Measurements from ENCODE around the gene MLH3. TPM values are rescaled to one million over a fixed set of nuclear protein-coding genes. Genes with fewer than 3 reads are reported as not detected.

The MLH3 gene
- total RNA-seq, 1 donor from 2014 or later: 21.7 TPM

DNA sequence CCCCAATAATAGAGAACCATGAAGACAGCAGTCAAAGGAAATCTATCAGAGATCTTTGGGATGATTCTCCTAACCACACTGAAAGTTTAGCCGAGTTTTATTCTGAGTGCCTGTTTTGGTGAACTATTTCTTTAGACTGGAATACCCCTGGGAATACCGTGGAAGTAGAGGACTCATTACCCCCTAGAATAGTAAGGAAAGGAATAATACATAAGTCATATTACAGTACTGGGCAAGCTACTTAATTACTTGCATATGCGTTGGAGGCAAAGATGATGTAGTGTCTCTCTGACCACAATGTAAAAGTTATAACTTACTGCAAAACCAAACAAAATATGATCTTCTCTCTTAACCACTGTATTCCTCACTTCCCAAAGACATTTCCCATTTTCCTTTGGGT is 43.6 kb upstream of the MLH3 start:
- ChIA-PET CTCF (no interaction called here), POLR2A (no interaction called here)
- ATAC-seq (ENCODE audit: low read depth) (no peak), DNase-seq (no peak)
- Mint-ChIP-seq H3K4me1 (peaks cover 9% of the 10 kb centered on the region), H3K27ac (no peak overlapping the region), H3K36me3 (ENCODE audit: low read depth) (peaks cover 82% of the 10 kb centered on the region), H3K4me3 (no peak overlapping the region), H3K27me3 (no peaks in the 10 kb centered on the region), H3K9me3 (no peaks in the 10 kb centered on the region)
- intact Hi-C loops (cut with micrococcal nuclease): no loop called here
- TF ChIP-seq, protein P1, sequence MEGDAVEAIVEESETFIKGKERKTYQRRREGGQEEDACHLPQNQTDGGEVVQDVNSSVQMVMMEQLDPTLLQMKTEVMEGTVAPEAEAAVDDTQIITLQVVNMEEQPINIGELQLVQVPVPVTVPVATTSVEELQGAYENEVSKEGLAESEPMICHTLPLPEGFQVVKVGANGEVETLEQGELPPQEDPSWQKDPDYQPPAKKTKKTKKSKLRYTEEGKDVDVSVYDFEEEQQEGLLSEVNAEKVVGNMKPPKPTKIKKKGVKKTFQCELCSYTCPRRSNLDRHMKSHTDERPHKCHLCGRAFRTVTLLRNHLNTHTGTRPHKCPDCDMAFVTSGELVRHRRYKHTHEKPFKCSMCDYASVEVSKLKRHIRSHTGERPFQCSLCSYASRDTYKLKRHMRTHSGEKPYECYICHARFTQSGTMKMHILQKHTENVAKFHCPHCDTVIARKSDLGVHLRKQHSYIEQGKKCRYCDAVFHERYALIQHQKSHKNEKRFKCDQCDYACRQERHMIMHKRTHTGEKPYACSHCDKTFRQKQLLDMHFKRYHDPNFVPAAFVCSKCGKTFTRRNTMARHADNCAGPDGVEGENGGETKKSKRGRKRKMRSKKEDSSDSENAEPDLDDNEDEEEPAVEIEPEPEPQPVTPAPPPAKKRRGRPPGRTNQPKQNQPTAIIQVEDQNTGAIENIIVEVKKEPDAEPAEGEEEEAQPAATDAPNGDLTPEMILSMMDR (IDR thresholded peaks at IDR 0.05): no peak

- CTCF ChIA-PET: interaction anchor here (0.7 to 1.0 kb wide), 2 partner anchors 231 to 884 kb away, joined by 4 to 6 read pairs; no protein-coding TSS in a partner anchor
- H3K27ac Mint-ChIP-seq: no peak overlapping the region
- TF ChIP-seq, protein P1 (IDR thresholded peaks at IDR 0.05): no peak
- H3K4me1 Mint-ChIP-seq: peaks cover 9% of the 10 kb centered on the region
- no peaks in the 10 kb centered on the region for H3K9me3 Mint-ChIP-seq
- peaks cover 74% of the 10 kb centered on the region for H3K36me3 Mint-ChIP-seq (ENCODE audit: low read depth)
- no peak overlapping the region for H3K4me3 Mint-ChIP-seq
- ATAC-seq (ENCODE audit: low read depth): no peak
- no peaks in the 10 kb centered on the region for H3K27me3 Mint-ChIP-seq
- no peak for DNase-seq
- intact Hi-C loops (cut with micrococcal nuclease): no loop called here
- POLR2A ChIA-PET: no interaction called here
Measured at GRCh38 chr14:75092698-75093097, 41.4 kb upstream of the MLH3 start.

GRCh38 chr14:75091251-75091650 is 40.0 kb upstream of the MLH3 start:
- DNase-seq: no peak
- intact Hi-C loops (cut with micrococcal nuclease): no loop called here
- TF ChIP-seq, protein P1 (IDR thresholded peaks at IDR 0.05): no peak
- Mint-ChIP-seq H3K4me1 (peaks cover 9% of the 10 kb centered on the region), H3K27ac (no peak overlapping the region), H3K9me3 (no peaks in the 10 kb centered on the region), H3K27me3 (no peaks in the 10 kb centered on the region), H3K4me3 (no peak overlapping the region), H3K36me3 (ENCODE audit: low read depth) (peaks cover 75% of the 10 kb centered on the region)
- CTCF ChIA-PET: interaction anchor here (1.0 to 5.7 kb wide), 2 partner anchors 185 to 231 kb away, joined by 3 to 111 read pairs; no protein-coding TSS in a partner anchor
- POLR2A ChIA-PET: no interaction called here
- ATAC-seq (ENCODE audit: low read depth): no peak

DNA sequence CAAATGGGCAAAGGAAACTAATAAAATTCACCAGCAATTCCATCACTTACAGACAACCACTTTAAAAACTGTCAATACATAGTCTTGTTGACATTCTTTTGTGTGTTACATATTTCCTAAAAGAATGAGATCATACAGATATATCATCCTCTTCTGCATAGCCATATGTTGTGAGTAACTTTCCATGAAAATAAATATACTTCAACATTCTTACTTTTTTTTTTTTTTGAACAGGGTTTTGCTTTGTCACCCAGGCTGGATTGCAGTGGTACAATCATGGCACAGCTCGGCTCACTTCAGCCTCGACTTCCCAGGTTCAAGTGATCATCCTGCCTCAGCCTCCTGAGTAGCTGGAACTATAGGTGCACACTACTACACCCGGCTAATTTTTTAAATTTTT is 39.1 kb upstream of the MLH3 start:
- peaks cover 74% of the 10 kb centered on the region for H3K36me3 Mint-ChIP-seq (ENCODE audit: low read depth)
- TF ChIP-seq, protein P1 (IDR thresholded peaks at IDR 0.05): no peak
- intact Hi-C loops (cut with micrococcal nuclease): no loop called here
- no peak overlapping the region for H3K4me3 Mint-ChIP-seq
- ChIA-PET CTCF (interaction anchor here (1.0 to 5.7 kb wide), 2 partner anchors 184 to 230 kb away, joined by 3 to 111 read pairs; no protein-coding TSS in a partner anchor), POLR2A (no interaction called here)
- no peaks in the 10 kb centered on the region for H3K27me3 Mint-ChIP-seq
- ATAC-seq (ENCODE audit: low read depth): no peak
- H3K27ac Mint-ChIP-seq: no peak overlapping the region
- H3K4me1 Mint-ChIP-seq: peaks cover 3% of the 10 kb centered on the region
- H3K9me3 Mint-ChIP-seq: no peaks in the 10 kb centered on the region
- no peak for DNase-seq

DNA sequence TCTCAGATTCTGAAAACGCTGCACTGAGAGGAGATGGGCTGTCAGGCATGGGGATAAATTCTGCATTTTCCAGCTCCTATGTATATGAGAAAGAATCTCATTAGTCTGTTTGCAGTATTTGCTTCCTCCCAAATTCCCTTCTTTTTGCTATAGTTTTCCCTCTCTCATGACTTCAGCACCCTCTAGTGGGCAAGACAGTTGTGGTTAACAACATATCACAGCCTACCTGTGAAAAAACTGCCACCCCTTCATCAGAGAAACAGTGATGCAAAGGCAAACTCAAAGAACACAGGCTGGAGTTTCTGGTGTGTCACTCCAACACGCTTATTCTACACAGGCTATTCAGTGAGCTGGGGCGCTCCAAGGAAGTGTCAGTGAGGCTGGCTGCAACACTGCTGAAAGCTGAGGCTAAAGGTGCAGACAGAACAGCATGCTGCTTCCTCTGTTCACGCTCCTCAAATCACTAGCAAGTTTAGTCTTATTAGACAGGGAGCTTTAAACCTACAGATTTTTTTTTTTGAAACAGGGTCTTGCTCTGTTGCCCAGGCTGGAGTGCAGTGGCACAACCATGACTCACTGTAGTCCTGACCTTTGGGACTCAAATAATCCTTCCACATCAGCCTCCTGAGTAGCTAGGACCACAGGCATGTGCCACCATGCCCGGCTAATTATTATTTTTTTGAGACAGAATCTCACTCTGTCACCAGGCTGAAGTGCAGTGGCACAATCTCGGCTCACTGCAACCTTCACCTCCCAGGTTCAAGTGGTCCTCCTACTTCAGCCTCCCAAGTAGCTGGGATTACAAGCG is 37.5 kb upstream of the MLH3 start:
- ChIA-PET POLR2A (interaction anchor here (0.6 to 0.7 kb wide), 3 partner anchors 228 to 256 kb away, joined by 3 to 4 read pairs (median 3); no protein-coding TSS in a partner anchor), CTCF (interaction anchor here (0.7 to 5.7 kb wide), 30 partner anchors 10 to 480 kb away, joined by 3 to 111 read pairs (median 4); partner anchors contain the start of genes MLH3 and RPS6KL1)
- TF ChIP-seq, protein P1 (IDR thresholded peaks at IDR 0.05): peak; percentile 72
- Mint-ChIP-seq H3K4me1 (no peaks in the 10 kb centered on the region), H3K27ac (no peak overlapping the region), H3K9me3 (no peaks in the 10 kb centered on the region), H3K36me3 (ENCODE audit: low read depth) (peaks cover 75% of the 10 kb centered on the region), H3K27me3 (no peaks in the 10 kb centered on the region), H3K4me3 (no peak overlapping the region)
- intact Hi-C loops (cut with micrococcal nuclease): loop anchor here (1.0 kb wide), 5 partner anchors 142 to 479 kb away; no protein-coding TSS in a partner anchor
- ATAC-seq (ENCODE audit: low read depth) (peak; percentile 37), DNase-seq (no peak)

Data from activated B cell treated with CpG ODN at 0.5 μM for 24 hours (primary cell).